IMR-90 (cell line): Measurements from ENCODE around the gene SEMA6C. TPM values are rescaled to one million over a fixed set of nuclear protein-coding genes. Genes with fewer than 3 reads are reported as not detected.

Source experiments
- ATAC-seq: fragments of 200-7000 bp; cut with Tn5 transposase; 2 replicates; pipeline ENCODE4 v1.9.1; 2020; ENCODE audit warnings: low read depth, mild to moderate bottlenecking, moderate library complexity
- BruUV-seq: library from RNA; stranded (reverse); fragments of 400-500 nt; replicated peaks from 2 replicates; lab custom pipeline; 2021; lab: Mats Ljungman, UMichigan
- CTCF ChIA-PET: fragments of 300-600 bp; formaldehyde crosslinking; extraction: SDS; loops from one replicate; lab custom pipeline; 2021; ENCODE audit warnings: antibody characterized with exemption; lab: Yijun Ruan, JAX
- POLR2A ChIA-PET: fragments of 300-600 bp; sonication (Branson Sonifier 250); formaldehyde crosslinking; loops from one replicate; lab custom pipeline; 2022; ENCODE audit warnings: antibody characterized with exemption; ENCODE audit not compliant: unreplicated experiment; lab: Charles Lee
- DNase-seq: peaks from one replicate; pipeline ENCODE4 v3.0.0; 2013
- H2AFZ ChIP-seq: replicated peaks from 2 replicates; pipeline ENCODE3; 2013; ENCODE audit warnings: low read length, mild to moderate bottlenecking; ENCODE audit not compliant: poor library complexity
- H2AK5ac ChIP-seq: 2 replicates; pipeline ENCODE4 v1.6.1; 2013; ENCODE audit warnings: low read depth, low read length, inconsistent platforms
- H2AK9ac ChIP-seq: replicated peaks from 2 replicates; pipeline ENCODE3; 2013; ENCODE audit warnings: mild to moderate bottlenecking, low read depth, low read length, moderate library complexity; ENCODE audit not compliant: poor library complexity
- H2BK120ac ChIP-seq: 2 replicates; pipeline ENCODE4 v1.6.1; 2013; ENCODE audit warnings: low read depth, low read length, inconsistent platforms
- H2BK15ac ChIP-seq: 3 replicates; pipeline ENCODE4 v1.6.1; 2013; ENCODE audit warnings: low read depth, low read length, inconsistent platforms
- H2BK20ac ChIP-seq: 2 replicates; pipeline ENCODE4 v1.6.1; 2013; ENCODE audit warnings: low read depth, mild to moderate bottlenecking, inconsistent platforms, low read length, moderate library complexity
- H2BK5ac ChIP-seq: 2 replicates; pipeline ENCODE4 v1.6.1; 2013; ENCODE audit warnings: mild to moderate bottlenecking, low read depth, low read length, inconsistent platforms; ENCODE audit not compliant: poor library complexity, severe bottlenecking
- H3K14ac ChIP-seq: replicated peaks from 2 replicates; pipeline ENCODE4 v1.6.1; 2013; ENCODE audit warnings: low read depth, low read length, inconsistent platforms
- H3K18ac ChIP-seq: 2 replicates; pipeline ENCODE4 v1.6.1; 2013; ENCODE audit warnings: low read depth, low read length, control low read depth
- H3K23ac ChIP-seq: 2 replicates; pipeline ENCODE4 v1.6.1; 2013; ENCODE audit warnings: low read depth, low read length, inconsistent platforms
- H3K27ac ChIP-seq: 2 replicates; pipeline ENCODE4 v1.5.1; 2013; ENCODE audit warnings: mild to moderate bottlenecking, control low read depth, low read length; ENCODE audit not compliant: insufficient read depth
- H3K27me3 ChIP-seq: 2 replicates; pipeline ENCODE4 v1.6.1; 2013; ENCODE audit warnings: low read length; ENCODE audit not compliant: control insufficient read depth, insufficient read depth
- H3K36me3 ChIP-seq: 2 replicates; pipeline ENCODE4 v1.6.1; 2013; ENCODE audit warnings: low read length, mixed read lengths; ENCODE audit not compliant: control insufficient read depth, insufficient read depth
- H3K4ac ChIP-seq: 2 replicates; pipeline ENCODE4 v1.6.1; 2013; ENCODE audit warnings: low read depth, low read length, inconsistent platforms
- H3K4me1 ChIP-seq: 2 replicates; pipeline ENCODE4 v1.6.1; 2013; ENCODE audit warnings: low read length, mixed read lengths; ENCODE audit not compliant: control insufficient read depth, insufficient read depth
- H3K4me2 ChIP-seq: 2 replicates; pipeline ENCODE4 v1.6.1; 2013; ENCODE audit warnings: low read depth, mild to moderate bottlenecking, control low read depth, low read length, moderate library complexity
- H3K4me3 ChIP-seq: 2 replicates; pipeline ENCODE4 v1.5.1; 2013; ENCODE audit warnings: low read depth, mild to moderate bottlenecking, control low read depth, low read length, moderate library complexity; ENCODE audit not compliant: insufficient read depth
- H3K56ac ChIP-seq: 2 replicates; pipeline ENCODE4 v1.6.1; 2013; ENCODE audit warnings: low read length, inconsistent platforms; ENCODE audit not compliant: insufficient read depth; ENCODE audit errors: extremely low read depth
- H3K79me1 ChIP-seq, 2 experiments: 2 replicates each; pipeline ENCODE4 v1.6.1; 2013; ENCODE audit warnings: low read length in 2 of 2, inconsistent platforms in 1 of 2, low read depth in 1 of 2
- H3K9ac ChIP-seq: 2 replicates; pipeline ENCODE4 v1.6.1; 2013; ENCODE audit warnings: low read depth, low read length, control low read depth
- H3K9me1 ChIP-seq: 2 replicates; pipeline ENCODE4 v1.6.1; 2013; ENCODE audit warnings: low read length, inconsistent platforms; ENCODE audit not compliant: insufficient read depth
- H3K9me3 ChIP-seq: 2 replicates; pipeline ENCODE4 v1.6.1; 2013; ENCODE audit warnings: low read length; ENCODE audit not compliant: control insufficient read depth, insufficient read depth
- H4K20me1 ChIP-seq: 2 replicates; pipeline ENCODE4 v1.6.1; 2013; ENCODE audit warnings: low read length, inconsistent platforms; ENCODE audit not compliant: insufficient read depth
- H4K5ac ChIP-seq: 2 replicates; pipeline ENCODE4 v1.6.1; 2013; ENCODE audit warnings: mild to moderate bottlenecking, low read depth, low read length, control low read depth
- H4K8ac ChIP-seq, 2 experiments: 2 replicates each; pipeline ENCODE4 v1.6.1; 2013; ENCODE audit warnings: low read depth in 2 of 2, low read length in 2 of 2, control low read depth in 1 of 2, inconsistent platforms in 1 of 2
- H4K91ac ChIP-seq: 2 replicates; pipeline ENCODE4 v1.6.1; 2013; ENCODE audit warnings: low read depth, low read length, inconsistent platforms; ENCODE audit not compliant: insufficient read depth
- BHLHE40 ChIP-seq: fragments of 150-350 bp; IDR thresholded peaks from 2 replicates; pipeline ENCODE4 v1.6.1; 2016; ENCODE audit warnings: mild to moderate bottlenecking, low read depth, low read length
- CHD1 ChIP-seq: IDR thresholded peaks from 2 replicates; pipeline ENCODE4 v1.6.1; 2012; ENCODE audit warnings: low read depth, low read length, improper control_type of control experiment
- CTCF ChIP-seq: conservative IDR thresholded peaks from 2 replicates; pipeline ENCODE4 v1.5.1; 2012; ENCODE audit warnings: mild to moderate bottlenecking, low read depth, low read length, improper control_type of control experiment
- ELK1 ChIP-seq: fragments of 150-350 bp; IDR thresholded peaks from 2 replicates; pipeline ENCODE4 v1.6.1; 2016; ENCODE audit warnings: low read depth, mild to moderate bottlenecking, low read length, moderate library complexity, borderline replicate concordance
- FOS ChIP-seq: fragments of 150-350 bp; IDR thresholded peaks from 2 replicates; pipeline ENCODE4 v1.6.1; 2016; ENCODE audit warnings: low read depth, low read length
- MAFK ChIP-seq: IDR thresholded peaks from 2 replicates; pipeline ENCODE4 v1.6.1; 2012; ENCODE audit warnings: low read depth, low read length, improper control_type of control experiment
- MAZ ChIP-seq: IDR thresholded peaks from 2 replicates; pipeline ENCODE4 v1.6.1; 2012; ENCODE audit warnings: low read depth, mild to moderate bottlenecking, low read length, improper control_type of control experiment, moderate library complexity, borderline replicate concordance
- MXI1 ChIP-seq: IDR thresholded peaks from 2 replicates; pipeline ENCODE4 v1.6.1; 2012; ENCODE audit warnings: low read depth, mild to moderate bottlenecking, low read length, moderate library complexity, borderline replicate concordance
- NFE2L2 ChIP-seq: fragments of 150-350 bp; IDR thresholded peaks from 2 replicates; pipeline ENCODE4 v1.6.1; 2016; ENCODE audit warnings: low read depth, mild to moderate bottlenecking, low read length
- POLR2A ChIP-seq: IDR thresholded peaks from 2 replicates; pipeline ENCODE4 v1.6.1; 2012; ENCODE audit warnings: mild to moderate bottlenecking, low read depth, low read length
- RAD21 ChIP-seq: IDR thresholded peaks from 2 replicates; pipeline ENCODE4 v1.6.1; 2012; ENCODE audit warnings: low read length, improper control_type of control experiment
- RFX5 ChIP-seq: IDR thresholded peaks from 2 replicates; pipeline ENCODE4 v1.8.0; 2012; ENCODE audit warnings: low read depth, mild to moderate bottlenecking, low read length, moderate library complexity
- SMC3 ChIP-seq: fragments of 150-350 bp; IDR thresholded peaks from 2 replicates; pipeline ENCODE4 v1.6.1; 2016; ENCODE audit warnings: low read depth, mild to moderate bottlenecking, antibody characterized with exemption, low read length, moderate library complexity
- USF2 ChIP-seq: fragments of 150-350 bp; IDR thresholded peaks from 2 replicates; pipeline ENCODE4 v1.6.1; 2017; ENCODE audit warnings: mild to moderate bottlenecking, antibody characterized with exemption, low read length, low read depth
- WGBS, 2 experiments: methylation state at CpG; one replicate each; pipeline versions ENCODE4 v1.1.5 to v1.1.7; 2013; ENCODE audit warnings: missing lambda C conversion rate in 2 of 2; ENCODE audit not compliant: insufficient read length in 1 of 2; ENCODE audit errors: extremely low coverage in 2 of 2; 5-methylcytosine and 5-hydroxymethylcytosine counted together
- dilution Hi-C: fragments of 300-500 bp; cut with HindIII; formaldehyde crosslinking; loops from one replicate; pipeline ENCODE4 v1.14.3; 2018; ENCODE audit warnings: low sequenced_read_pairs; ENCODE audit not compliant: unreplicated experiment
- in situ Hi-C: fragments of 300-500 bp; cut with MboI; formaldehyde crosslinking; loops from 3 replicates; pipeline ENCODE4 v1.14.3; 2019; ENCODE audit warnings: low sequenced_read_pairs, inconsistent platforms, mixed read lengths
- intact Hi-C: fragments of 100-400 bp; cut with micrococcal nuclease; formaldehyde crosslinking; loops from 2 replicates; pipeline ENCODE4 v1.10.0; 2022
- polyA plus RNA-seq, 3 experiments: library from polyadenylated mRNA; depleted of rRNA; stranded (reverse); fragments of >200 nt; gene quantifications; 2 replicates each; pipeline ENCODE4 v1.2.3, GENCODE V29; 2012; ENCODE audit warnings: low replicate concordance in 1 of 3
- total RNA-seq: library from RNA; depleted of rRNA; stranded (reverse); fragments of >200 nt; gene quantifications from 2 replicates; pipeline ENCODE4 v1.2.3, GENCODE V29; 2012

SEMA6C gene
- total and polyA plus RNA-seq, 2 of the 4 experiments (the other 2 are of a cell fraction) = 0.36 to 2.0 TPM

GRCh38 chr1:151124763-151125403, 21.5 kb downstream of the SEMA6C start:
- no peak overlapping the region for H2BK5ac ChIP-seq
- H3K4me3 ChIP-seq = no peak overlapping the region
- no peaks in the 10 kb centered on the region for H3K27me3 ChIP-seq
- intact Hi-C loops (no loop called here), in situ Hi-C loops (no loop called here), dilution Hi-C loops (no loop called here)
- no peak overlapping the region for H3K4ac ChIP-seq
- ChIA-PET POLR2A (no interaction called here), CTCF (no interaction called here)
- no peaks in the 10 kb centered on the region for H4K20me1 ChIP-seq
- no CpG with 5 or more reads among the region's 5 CpGs for WGBS, 2 experiments
- 0 out of 2 replicates have a peak, but pooled peaks cover 1% of the 10 kb centered on the region for H3K36me3 ChIP-seq
- ATAC-seq (no peak), DNase-seq (no peak)
- H2AK5ac ChIP-seq = no peak overlapping the region
- H4K8ac ChIP-seq = no peak overlapping the region
- TF ChIP-seq MAFK (no peak), RAD21 (no peak), FOS (no peak), MAZ (no peak), ELK1 (no peak), CTCF (no peak), USF2 (no peak), RFX5 (no peak), BHLHE40 (no peak), CHD1 (no peak), MXI1 (no peak), NFE2L2 (no peak), POLR2A (no peak), SMC3 (no peak)
- no peak overlapping the region for H3K18ac ChIP-seq
- H3K27ac ChIP-seq = no peak overlapping the region
- H3K9me3 ChIP-seq = no peaks in the 10 kb centered on the region
- H2BK15ac ChIP-seq = no peak overlapping the region
- no peak overlapping the region for H4K91ac ChIP-seq
- H3K56ac ChIP-seq = no peak overlapping the region
- no TSS peak for BruUV-seq
- H3K9me1 ChIP-seq = no peaks in the 10 kb centered on the region
- no peak overlapping the region for H3K4me2 ChIP-seq
- H3K4me1 ChIP-seq = no peaks in the 10 kb centered on the region
- no peak overlapping the region for H3K14ac ChIP-seq
- H2BK120ac ChIP-seq = no peak overlapping the region
- no peak overlapping the region for H2AFZ ChIP-seq
- no peak overlapping the region for H3K9ac ChIP-seq
- H3K23ac ChIP-seq = no peak overlapping the region
- H3K79me1 ChIP-seq = no peaks in the 10 kb centered on the region
- H4K5ac ChIP-seq = no peak overlapping the region
- no peak overlapping the region for H2BK20ac ChIP-seq
- no peak overlapping the region for H2AK9ac ChIP-seq
